RWPE2 (cell line): ENCODE results near the gene APOA4.

ENCODE experiments used
- ATAC-seq: fragments of 200-7000 bp; cut with Tn5 transposase; 3 replicates; pipeline ENCODE4 v1.9.1; 2021; ENCODE audit warnings: low read depth
- DNase-seq: peaks from one replicate; pipeline ENCODE4 v3.0.0-alpha.2; 2020; ENCODE audit warnings: low spot score
- H3K27ac ChIP-seq: fragments of 450-650 bp; 2 replicates; pipeline ENCODE4 v1.5.1; 2017; ENCODE audit warnings: mild to moderate bottlenecking; ENCODE audit not compliant: poor library complexity, severe bottlenecking
- H3K27me3 ChIP-seq: fragments of 250-450 bp; sonication (Bioruptor Pico); 2 replicates; pipeline ENCODE4 v1.5.1; 2021; ENCODE audit warnings: mild to moderate bottlenecking, moderate library complexity; ENCODE audit not compliant: insufficient read depth, poor library complexity, severe bottlenecking
- H3K36me3 ChIP-seq: fragments of 250-450 bp; sonication (Bioruptor Pico); 2 replicates; pipeline ENCODE4 v1.5.1; 2020; ENCODE audit warnings: low read depth, mild to moderate bottlenecking, moderate library complexity
- H3K4me1 ChIP-seq: fragments of 250-450 bp; sonication (Bioruptor Pico); 2 replicates; pipeline ENCODE4 v1.5.1; 2021; ENCODE audit warnings: mild to moderate bottlenecking, moderate library complexity; ENCODE audit not compliant: insufficient read depth, poor library complexity, severe bottlenecking
- H3K4me3 ChIP-seq: fragments of 250-450 bp; sonication (Bioruptor Pico); 2 replicates; pipeline ENCODE4 v1.5.1; 2021; ENCODE audit warnings: mild to moderate bottlenecking, moderate library complexity; ENCODE audit not compliant: severe bottlenecking
- H3K9me3 ChIP-seq: fragments of 250-450 bp; sonication (Bioruptor Pico); 2 replicates; pipeline ENCODE4 v1.5.1; 2021; ENCODE audit warnings: mild to moderate bottlenecking, moderate library complexity; ENCODE audit not compliant: severe bottlenecking
- TF ChIP-seq, protein P1 (sequence below): fragments of 450-650 bp; IDR thresholded peaks from one replicate; pipeline ENCODE4 v1.5.1; 2017; ENCODE audit warnings: mild to moderate bottlenecking, moderate library complexity; ENCODE audit not compliant: poor library complexity, severe bottlenecking

The APOA4 gene

DNA sequence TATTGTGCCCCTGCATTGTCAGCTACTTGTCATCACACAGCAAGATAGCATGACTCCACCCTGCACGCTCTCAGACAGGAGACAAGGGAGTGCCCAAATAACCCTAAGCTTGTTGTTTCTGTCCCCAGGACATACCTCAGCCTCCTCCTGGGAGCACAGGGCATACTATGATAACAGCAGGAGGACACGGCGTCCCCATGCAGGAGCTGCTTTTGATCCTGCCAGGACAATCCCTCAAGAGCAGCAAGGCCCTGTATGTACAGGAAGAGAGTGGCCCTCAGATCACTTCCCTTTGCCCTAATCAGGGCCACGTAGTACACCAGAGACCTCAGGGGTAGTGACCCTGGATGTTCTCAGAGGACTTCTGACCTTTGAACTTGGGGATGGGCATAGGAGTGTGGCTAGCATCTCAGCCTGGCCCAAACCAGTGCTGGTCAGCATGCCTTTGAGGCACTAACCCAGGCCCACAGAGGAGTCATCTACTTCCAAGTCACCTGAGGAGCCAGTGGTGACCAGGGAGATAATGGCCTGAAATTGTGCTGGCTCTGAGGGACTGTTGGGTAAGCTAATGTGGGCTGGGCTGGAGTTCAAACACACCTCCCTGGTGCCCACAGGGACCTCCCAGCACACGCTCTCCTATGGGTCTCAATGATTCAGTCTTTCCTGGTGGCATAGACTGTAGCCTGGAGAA is 9.2 kb downstream of the APOA4 start:
- H3K9me3 ChIP-seq: peaks cover 2% of the 10 kb centered on the region
- no peaks in the 10 kb centered on the region for H3K4me1 ChIP-seq
- DNase-seq (no peak), ATAC-seq (no peak)
- TF ChIP-seq, protein P1, sequence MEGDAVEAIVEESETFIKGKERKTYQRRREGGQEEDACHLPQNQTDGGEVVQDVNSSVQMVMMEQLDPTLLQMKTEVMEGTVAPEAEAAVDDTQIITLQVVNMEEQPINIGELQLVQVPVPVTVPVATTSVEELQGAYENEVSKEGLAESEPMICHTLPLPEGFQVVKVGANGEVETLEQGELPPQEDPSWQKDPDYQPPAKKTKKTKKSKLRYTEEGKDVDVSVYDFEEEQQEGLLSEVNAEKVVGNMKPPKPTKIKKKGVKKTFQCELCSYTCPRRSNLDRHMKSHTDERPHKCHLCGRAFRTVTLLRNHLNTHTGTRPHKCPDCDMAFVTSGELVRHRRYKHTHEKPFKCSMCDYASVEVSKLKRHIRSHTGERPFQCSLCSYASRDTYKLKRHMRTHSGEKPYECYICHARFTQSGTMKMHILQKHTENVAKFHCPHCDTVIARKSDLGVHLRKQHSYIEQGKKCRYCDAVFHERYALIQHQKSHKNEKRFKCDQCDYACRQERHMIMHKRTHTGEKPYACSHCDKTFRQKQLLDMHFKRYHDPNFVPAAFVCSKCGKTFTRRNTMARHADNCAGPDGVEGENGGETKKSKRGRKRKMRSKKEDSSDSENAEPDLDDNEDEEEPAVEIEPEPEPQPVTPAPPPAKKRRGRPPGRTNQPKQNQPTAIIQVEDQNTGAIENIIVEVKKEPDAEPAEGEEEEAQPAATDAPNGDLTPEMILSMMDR: no peak
- no peaks in the 10 kb centered on the region for H3K27me3 ChIP-seq
- H3K36me3 ChIP-seq: no peaks in the 10 kb centered on the region
- H3K4me3 ChIP-seq: no peak overlapping the region
- H3K27ac ChIP-seq: no peak overlapping the region

DNA sequence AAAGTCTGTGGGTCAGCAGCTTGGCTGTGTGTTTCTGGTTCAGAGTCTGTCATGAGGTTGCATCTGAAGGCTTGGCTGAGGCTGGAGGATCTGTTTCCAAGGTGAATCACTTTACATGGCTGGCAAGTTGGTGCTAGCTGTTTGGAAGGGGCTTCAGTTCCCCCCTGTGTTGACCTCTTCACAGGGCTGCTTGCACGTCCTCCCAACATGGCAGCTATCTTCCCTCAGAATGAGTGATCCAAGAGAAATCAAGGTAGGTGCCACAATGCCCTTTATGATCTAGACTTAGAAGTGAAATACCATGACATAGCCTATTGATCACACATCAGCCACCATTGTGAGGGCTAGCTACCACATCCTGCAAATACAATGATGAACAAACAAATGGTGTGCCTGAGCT is 9.9 kb downstream of the APOA4 start:
- no peak for ATAC-seq
- TF ChIP-seq, protein P1: no peak
- H3K27ac ChIP-seq: no peak overlapping the region

DNA sequence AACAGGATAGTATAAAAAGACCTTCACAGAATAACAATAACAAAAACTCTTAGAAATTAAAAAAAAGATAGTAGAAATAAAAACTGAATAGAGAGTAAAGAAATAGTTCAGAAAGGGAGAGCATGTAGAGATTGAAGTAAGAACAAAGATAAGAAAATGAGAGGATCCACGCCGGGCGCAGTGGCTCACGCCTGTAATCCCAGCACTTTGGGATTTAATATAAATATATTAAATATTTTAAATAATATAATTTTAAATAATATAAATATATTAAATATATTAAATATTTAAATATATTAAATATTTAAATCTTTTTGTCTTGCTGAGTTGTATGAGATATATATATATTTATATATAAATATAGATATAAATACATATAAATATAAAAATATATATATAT is 11.0 kb downstream of the APOA4 start:
- Histone ChIP-seq H3K4me3 (no peak overlapping the region), H3K27me3 (no peaks in the 10 kb centered on the region), H3K4me1 (no peaks in the 10 kb centered on the region), H3K9me3 (peaks cover 2% of the 10 kb centered on the region), H3K36me3 (no peaks in the 10 kb centered on the region), H3K27ac (no peak overlapping the region)
- TF ChIP-seq, protein P1: no peak
- ATAC-seq (no peak), DNase-seq (no peak)

More for the DNA sequence above, 9.9 kb downstream of the APOA4 start:
- DNase-seq: no peak
- H3K27me3 ChIP-seq: no peaks in the 10 kb centered on the region
- H3K4me3 ChIP-seq: no peak overlapping the region
- H3K9me3 ChIP-seq: peaks cover 2% of the 10 kb centered on the region
- no peaks in the 10 kb centered on the region for H3K4me1 ChIP-seq
- no peaks in the 10 kb centered on the region for H3K36me3 ChIP-seq

DNA sequence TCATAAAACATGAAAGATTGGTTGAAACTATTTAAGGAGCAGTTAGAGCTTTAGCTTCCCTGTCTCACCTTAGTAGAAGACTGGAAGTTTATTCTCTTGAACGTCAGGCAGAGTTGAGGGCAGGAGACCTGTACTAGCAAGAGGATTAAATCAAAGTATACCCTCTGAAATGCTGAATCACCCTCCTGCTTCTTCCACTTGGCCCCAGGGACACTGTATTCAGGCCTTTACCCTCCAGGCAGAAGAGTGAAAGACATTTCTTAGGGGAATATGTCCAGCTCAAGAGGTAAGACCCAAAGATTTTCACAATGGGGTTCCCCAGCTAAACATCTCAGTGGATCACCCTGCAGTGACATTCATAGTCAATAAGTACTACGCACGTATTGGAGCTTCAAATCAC is 11.9 kb downstream of the APOA4 start:
- H3K27ac ChIP-seq: no peak overlapping the region
- no peaks in the 10 kb centered on the region for H3K4me1 ChIP-seq
- no peaks in the 10 kb centered on the region for H3K27me3 ChIP-seq
- H3K4me3 ChIP-seq: no peak overlapping the region
- DNase-seq: no peak
- peaks cover 2% of the 10 kb centered on the region for H3K9me3 ChIP-seq
- H3K36me3 ChIP-seq: no peaks in the 10 kb centered on the region
- no peak for ATAC-seq
- TF ChIP-seq, protein P1: no peak
